Measurements from ENCODE around the gene ESPNL.
"Not testable (repeated sequence)": the region's sequence is repeated elsewhere in the genome, so short reads cannot be mapped to it uniquely, and the experiment has no call there.

Gene ESPNL, protein sequence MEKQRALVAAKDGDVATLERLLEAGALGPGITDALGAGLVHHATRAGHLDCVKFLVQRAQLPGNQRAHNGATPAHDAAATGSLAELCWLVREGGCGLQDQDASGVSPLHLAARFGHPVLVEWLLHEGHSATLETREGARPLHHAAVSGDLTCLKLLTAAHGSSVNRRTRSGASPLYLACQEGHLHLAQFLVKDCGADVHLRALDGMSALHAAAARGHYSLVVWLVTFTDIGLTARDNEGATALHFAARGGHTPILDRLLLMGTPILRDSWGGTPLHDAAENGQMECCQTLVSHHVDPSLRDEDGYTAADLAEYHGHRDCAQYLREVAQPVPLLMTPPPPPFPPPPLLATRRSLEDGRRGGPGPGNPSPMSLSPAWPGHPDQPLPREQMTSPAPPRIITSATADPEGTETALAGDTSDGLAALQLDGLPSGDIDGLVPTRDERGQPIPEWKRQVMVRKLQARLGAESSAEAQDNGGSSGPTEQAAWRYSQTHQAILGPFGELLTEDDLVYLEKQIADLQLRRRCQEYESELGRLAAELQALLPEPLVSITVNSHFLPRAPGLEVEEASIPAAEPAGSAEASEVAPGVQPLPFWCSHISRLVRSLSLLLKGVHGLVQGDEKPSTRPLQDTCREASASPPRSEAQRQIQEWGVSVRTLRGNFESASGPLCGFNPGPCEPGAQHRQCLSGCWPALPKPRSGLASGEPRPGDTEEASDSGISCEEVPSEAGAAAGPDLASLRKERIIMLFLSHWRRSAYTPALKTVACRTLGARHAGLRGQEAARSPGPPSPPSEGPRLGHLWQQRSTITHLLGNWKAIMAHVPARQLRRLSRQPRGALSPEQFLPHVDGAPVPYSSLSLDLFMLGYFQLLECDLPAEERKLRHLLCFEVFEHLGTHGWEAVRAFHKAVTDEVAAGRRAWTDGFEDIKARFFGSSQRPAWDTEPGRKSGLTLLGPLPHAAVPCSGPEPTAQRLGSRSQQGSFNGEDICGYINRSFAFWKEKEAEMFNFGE

GRCh38 chr2:238100049-238100820, at the start of gene ESPNL:
Gene ESPNL, plus strand, starts transcription at chr2:238100340. Its CDS starts 80 bp downstream, at chr2:238100420.
- no peak for DNase-seq

GRCh38 chr2:238053191-238053776, 46.9 kb upstream of the ESPNL start:
- no peak for DNase-seq

GRCh38 chr2:238055841-238056240, 44.3 kb upstream of the ESPNL start:
- no peak for DNase-seq

DNA sequence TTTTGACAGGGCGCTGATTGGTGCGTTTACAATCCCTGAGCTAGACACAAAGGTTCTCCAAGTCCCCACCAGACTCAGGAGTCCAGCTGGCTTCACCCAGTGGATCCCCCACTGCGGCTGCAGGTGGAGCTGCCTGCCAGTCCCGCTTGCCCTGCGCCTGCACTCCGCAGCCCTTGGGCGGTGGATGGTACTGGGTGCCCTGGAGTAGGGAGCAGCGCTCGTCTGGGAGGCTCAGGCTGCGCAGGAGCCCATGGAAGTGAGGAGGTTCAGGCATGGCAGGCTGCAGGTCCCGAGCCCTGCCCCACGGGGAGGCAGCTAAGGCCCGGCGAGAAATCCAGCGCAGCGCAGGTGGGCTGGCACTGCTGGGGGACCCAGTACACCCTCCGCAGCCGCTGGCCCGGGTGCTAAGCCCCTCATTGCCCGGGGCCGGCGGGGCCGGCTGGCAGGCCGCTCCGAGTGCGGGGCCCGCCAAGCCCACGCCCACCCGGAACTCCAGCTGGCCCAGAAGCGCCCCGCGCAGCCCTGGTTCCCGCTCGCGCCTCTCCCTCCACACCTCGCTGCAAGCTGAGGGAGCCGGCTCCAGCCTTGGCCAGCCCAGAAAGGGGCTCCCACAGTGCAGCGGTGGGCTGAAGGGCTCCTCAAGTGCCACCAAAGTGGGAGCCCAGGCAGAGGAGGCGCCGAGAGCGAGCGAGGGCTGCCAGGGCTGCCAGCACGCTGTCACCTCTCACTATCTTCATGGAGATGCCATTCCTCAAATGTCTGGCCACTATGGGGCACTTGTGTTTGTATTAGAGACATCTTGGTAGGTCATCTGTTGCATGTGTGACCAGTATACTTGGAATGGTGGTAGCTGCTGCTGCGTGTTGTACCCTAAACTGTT, 42.2 kb upstream of the ESPNL start:
- DNase-seq, result not testable (repeated sequence)

DNA sequence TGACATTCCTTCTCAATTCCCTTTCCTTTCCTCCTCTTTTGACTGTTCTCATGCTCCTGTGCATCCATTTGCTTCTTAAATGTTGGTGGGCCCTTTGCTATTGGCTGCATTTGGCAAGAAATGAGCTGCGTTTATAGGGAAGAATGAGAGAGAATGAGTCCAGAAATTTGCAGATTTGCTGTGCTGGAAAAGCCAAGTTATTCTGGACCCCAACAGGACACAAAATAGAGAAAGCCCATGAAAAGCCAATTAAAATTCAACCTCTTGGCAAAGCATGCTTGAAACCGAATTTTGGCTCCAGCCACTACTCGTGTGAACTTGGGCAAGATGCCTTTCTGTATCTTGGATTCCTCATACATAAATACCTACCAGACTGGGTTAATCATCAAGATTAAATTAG, 40.6 kb upstream of the ESPNL start:
- no peak for DNase-seq

- DNase-seq, result no peak
Measured at GRCh38 chr2:238060096-238060541, 40.0 kb upstream of the ESPNL start.

DNA sequence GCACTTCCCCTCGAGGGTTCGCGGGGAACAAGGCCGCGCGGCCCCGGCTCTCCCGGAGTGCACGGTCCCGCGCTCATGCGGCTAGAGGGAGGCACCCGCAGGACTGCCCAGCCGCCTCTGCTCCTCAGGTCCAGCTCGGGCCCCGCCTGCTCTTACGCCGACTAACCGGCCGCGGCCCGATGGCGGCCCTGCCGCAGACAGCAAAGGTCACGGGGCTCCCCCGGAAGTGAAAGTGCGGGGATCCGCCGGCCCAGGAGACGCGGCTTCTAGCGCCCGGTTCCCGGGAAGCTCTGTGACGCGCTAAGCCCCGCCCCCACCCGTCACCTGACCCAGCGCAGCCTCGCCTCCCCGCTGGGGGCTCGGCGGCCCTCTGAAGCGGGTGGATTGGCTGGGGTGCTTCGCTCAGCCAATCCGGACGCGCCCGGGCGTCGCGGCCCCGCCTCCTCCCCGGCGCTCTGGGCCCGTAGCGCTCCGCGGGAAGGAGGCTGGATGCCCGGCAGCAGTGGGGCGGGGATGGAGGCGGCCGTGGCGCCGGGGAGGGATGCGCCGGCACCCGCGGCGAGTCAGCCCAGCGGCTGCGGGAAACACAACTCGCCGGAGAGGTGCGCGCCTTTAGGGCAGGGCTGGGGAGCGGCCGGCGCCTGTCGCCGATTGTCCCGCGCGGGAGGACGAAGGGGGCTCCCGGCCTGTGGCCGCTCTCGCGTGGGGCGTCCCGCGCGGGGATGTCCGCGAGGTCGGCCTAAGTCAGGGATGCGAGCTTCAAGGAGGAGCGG, 39.4 kb upstream of the ESPNL start, which contains the start of gene SCLY:
TSS of gene SCLY (plus strand) at position 460 of the 773 bp plus-strand sequence. CDS start at position 514, 54 bp downstream.
- DNase-seq, result peak; percentile 87 to 96 (median 92)

DNA sequence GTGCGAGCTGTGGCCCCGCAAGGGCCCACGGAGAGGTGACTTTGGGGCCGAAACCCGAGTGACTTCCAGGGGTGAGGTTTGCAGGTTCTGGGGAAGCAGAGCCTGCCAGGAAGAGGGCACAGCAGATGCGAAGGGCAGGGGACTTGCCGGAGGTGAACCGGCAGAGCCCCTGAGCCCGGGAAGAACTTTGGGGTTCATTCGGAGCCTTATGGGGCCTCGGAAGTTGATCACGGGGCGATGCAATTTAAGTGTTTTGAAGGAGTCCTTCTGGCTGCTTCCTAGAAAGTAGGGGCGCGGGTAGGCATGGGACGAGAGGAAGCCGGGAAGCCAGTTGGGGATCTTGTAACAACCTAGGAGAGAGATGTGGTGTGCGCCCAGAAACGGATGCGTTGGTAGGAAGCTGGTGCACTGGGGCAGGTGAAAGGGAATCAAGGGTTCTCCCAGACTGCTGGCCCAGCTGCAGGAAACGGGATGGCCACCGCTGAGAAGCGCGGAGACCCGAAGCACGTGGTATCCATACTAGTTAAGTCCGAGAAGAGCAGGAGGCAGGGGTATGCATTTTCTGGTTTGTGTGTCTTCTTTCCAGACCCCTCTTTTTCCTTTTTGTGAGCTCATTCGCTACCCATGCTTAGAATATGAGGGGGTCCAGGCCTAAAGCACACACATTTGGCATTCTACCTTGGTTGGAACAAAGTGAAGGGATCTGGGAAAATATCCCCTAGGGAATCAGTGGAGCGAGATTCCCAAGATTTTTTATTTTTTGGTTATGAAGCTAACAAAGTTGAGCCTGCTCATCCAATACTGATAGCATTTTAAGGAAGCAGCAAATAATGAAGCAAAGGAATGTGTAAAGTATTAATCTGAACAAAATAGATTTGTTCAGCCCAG, 38.6 kb upstream of the ESPNL start:
- no peak for DNase-seq

DNA sequence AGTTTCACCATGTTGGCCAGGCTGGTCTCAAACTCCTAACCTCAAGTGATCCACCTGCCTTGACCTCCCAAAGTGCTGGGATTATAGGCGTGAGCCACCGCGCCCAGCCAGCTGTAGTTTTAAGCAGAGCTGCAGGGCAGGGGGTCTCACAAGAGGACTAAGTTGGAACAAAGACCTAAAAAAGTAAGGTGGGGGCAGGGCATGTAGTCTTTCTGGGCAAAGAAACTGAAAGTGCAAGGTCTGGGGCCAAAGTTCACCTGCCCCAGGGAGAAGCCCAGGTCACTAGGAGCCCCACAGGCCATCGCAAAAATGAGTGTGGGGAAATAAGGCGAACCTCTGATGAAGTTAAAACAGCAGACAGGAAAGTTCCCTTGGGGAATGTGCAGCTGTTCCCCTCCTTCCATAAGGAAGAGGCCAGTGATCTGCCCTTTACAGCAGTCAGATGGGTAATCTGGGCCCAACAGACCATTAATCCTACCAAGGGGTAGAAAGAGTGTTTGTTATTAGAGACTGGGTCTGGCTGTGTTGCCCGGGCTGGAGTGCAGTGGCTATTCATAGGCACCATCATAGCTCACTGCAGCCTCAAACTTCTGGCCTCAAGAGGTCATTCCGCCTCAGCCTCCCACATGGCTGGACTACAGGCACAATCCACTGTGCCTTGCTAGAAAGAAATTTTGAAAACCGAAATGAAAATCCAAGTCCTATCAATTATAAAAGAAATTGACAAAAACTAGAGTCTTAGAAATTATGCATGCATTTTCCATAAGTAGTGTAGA, 36.5 kb upstream of the ESPNL start:
- DNase-seq, result no peak

GRCh38 chr2:238064376-238064775, 35.8 kb upstream of the ESPNL start:
- no peak for DNase-seq

DNA sequence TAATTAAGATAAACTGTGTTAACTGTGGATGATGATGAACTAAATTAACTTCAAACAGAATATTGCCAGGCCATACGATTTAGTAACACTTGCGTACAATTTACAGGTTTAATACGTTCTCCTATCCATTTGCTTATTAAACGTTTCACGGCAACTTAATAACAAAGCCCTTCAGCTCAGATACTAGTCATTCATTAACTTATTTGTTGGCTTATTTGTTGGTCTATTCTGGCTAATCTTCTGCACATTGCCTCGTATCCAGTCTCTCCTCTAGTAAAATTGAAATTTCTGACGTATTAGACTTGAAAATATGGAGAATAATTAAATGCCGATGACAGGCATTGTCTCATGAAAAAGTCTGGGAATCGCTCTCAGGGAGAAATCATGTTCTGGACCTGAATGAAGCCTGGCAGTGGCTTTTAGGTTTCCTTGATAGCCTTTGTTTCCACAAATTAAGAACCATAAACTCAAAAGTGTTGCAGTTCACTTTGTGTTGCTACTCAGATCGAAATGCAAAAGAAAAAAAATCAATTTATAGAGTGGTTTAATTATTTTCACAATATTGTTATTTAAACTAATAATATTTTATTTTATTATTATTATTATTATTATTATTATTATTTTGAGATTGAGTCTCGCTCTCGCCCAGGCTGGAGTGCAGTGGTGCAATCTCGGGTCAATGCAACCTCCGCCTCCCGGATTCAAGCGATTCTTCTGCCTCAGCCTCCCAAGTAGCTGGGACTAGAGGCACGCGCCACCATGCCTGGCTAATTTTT, 34.9 kb upstream of the ESPNL start:
- no peak for DNase-seq

- no peak for DNase-seq
Measured at GRCh38 chr2:238066218-238066617, 33.9 kb upstream of the ESPNL start.

DNA sequence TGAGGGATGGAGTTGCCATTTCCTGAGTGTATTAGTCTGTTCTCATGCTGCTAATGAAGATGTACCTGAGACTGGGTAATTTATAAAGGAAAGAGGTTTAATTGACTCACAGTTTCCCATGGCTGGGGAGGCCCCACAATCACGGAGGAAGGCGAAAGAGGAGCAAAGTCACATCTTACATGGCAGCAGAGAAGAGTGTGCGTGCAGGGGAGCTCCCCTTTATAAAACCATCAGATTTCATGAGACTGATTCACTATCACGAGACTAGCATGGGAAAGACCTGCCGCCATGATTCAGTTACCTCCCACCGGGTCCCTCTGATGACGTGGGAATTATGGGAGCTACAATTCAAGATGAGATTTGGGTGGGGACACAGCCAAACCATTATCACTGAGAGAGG, 33.4 kb upstream of the ESPNL start:
- not testable (repeated sequence) for DNase-seq

- no peak for DNase-seq
Measured at GRCh38 chr2:238067939-238068338, 32.2 kb upstream of the ESPNL start.

- no peak for DNase-seq
Measured at GRCh38 chr2:238069021-238069709, 31.0 kb upstream of the ESPNL start.

GRCh38 chr2:238069877-238070276, 30.3 kb upstream of the ESPNL start:
- DNase-seq, result no peak

GRCh38 chr2:238075397-238075796, 24.7 kb upstream of the ESPNL start:
- no peak for DNase-seq
